Lower leg skin (tissue), 3 donors: ENCODE data around the gene PPP1R12B.

Experiments
- CTCF ChIP-seq, 3 donors: fragments of 450-650 bp; IDR thresholded peaks; one replicate each; pipeline ENCODE4 v1.5.1; 2016; ENCODE audit warnings: antibody characterized with exemption in 3 of 3, mild to moderate bottlenecking in 3 of 3, moderate library complexity in 2 of 3
- POLR2A ChIP-seq, 2 donors: fragments of 450-650 bp; IDR thresholded peaks; one replicate each; pipeline ENCODE4 v1.6.1; 2016 to 2017; ENCODE audit warnings: antibody characterized with exemption in 2 of 2, mild to moderate bottlenecking in 1 of 2, moderate library complexity in 1 of 2

GRCh38 chr1:202471246-202471645, 122.7 kb downstream of the PPP1R12B start:
- TF ChIP-seq POLR2A (IDR thresholded peaks at IDR 0.05) (no peak), CTCF (IDR thresholded peaks at IDR 0.05) (no peak)
